Glomerular visceral epithelial cell (primary cell): ENCODE measurements around the gene PIP5K1B.

Experiments used
- DNase-seq: peaks from one replicate; pipeline ENCODE4 v3.0.0-alpha.2; 2016; ENCODE audit errors: extremely low spot score

Gene PIP5K1B

DNA sequence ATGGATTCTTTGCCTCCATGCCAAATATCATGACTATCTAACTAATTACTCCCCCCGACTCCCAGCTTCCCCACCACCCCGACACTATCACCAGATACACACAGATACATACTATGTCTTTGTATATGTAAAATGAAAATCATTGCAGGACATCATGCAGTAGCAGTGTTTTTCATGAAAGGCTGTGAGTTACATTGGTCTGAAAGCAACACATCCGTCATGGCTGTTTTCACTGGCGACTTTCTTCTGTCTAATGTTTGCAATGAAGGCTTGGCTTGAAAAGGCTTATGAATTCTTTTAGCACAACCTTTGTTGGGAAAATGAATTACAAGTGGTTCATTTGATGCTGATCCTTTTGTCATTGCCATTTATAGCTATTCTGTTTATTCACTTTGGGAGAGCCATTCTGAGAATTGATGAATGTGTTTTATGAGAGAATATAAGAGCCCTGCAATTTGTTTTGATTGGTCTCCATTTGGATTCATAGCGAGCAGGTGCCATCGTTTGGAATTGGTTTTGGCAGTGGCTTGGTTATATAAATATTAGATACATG, 103.4 kb downstream of the PIP5K1B start:
- no peak for DNase-seq

GRCh38 chr9:68817079-68817875, 112.2 kb downstream of the PIP5K1B start:
- no peak for DNase-seq

DNA sequence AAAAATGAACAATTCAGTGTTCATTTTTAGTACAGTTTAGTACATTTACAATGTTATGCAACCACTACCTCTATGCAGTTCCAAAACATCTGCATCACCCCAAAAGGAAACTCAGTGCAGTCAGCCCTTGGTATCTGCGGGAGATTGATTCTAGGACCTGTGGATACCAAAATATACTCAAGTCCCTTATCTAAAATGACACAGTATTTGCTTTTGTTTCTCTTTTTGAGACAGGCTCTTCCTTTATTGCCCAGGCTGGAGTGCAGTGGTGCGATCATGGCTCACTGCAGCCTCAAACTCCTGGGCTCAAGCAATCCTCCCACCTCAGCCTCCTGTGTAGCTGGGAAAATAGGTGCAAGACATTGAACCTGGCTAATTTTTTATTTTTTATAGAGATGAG, 114.0 kb downstream of the PIP5K1B start:
- no peak for DNase-seq

DNA sequence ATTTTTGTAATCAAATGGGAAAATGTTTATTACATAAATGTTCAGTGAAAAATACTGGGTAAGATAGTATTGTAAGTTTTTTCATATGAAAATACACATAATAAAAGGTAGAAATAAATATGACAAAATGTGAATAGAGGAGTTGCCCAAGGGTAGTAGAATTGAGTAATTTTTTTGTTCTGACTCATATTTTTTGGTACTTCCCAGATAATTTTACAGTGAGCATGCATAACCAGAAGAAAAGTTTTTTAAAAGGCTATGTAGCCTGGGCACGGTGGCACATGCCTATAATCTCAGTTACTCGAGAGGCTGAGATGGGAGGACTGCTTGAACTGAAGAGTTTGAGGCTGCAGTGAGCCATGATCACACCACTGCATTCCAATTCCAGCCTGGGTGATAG, 116.9 kb downstream of the PIP5K1B start:
- no peak for DNase-seq

DNA sequence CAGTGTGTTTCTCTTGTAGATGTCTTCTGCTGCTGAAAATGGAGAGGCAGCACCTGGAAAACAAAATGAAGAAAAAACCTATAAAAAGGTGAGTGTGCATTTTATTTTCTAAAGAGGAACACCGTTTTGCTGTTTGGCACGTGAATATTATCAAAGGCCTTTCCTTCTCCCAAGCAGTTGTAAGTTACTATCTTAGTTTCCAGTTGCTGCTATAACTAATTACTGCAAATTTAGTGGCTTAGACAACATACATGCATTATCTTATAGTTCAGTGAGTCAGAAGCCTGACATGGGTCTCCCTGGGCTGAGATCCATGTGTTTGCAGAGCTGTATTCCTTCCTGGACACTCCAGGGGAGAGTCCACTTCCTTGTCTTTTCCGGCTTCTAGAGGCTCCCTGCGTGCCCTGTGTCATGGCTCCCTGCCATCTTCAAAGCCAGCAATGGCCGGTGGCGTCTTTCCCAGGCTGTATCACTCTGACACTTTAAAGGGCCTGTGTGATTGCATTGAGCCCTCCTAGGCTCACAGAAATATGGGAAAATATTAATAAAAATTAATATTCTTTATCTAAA, 117.6 kb downstream of the PIP5K1B start:
- DNase-seq: no peak

DNA sequence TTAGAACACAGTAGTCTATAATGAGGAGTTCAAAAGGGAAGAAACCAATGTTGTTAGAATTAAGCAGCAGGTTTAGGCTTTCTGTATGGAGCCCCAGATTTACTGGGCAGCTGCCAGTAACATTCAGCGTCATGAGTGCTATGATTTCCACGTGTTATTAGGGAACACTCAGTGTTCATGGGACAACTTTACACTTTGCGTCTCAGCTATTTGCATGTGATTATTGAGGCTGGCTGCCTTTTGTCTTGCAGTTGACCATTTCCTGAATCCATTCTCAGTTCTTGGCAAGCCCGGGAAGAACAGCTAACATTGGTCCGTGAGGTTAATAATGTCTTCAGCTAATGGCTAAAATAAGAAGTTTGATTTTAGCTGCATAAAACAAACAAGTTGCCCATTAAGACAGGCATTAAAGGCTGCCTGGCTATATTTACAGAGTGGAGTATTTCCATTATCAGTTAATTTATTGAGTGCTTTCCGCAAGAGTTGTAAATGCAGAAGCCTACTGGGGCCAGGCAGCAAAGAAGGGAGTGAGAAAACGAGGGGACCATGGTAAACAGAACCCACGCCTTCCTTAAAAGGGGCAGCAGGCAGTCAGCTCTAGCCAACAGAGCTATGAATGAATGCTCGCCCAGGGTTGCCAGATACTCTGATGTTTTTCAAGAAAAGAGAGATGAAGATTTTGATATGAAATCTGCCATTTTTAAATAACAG, 120.9 kb downstream of the PIP5K1B start:
- no peak for DNase-seq

- no peak for DNase-seq
Observed at GRCh38 chr9:68827837-68828744, 123.1 kb downstream of the PIP5K1B start.

- DNase-seq: no peak
Observed at GRCh38 chr9:68832101-68832500, 127.1 kb downstream of the PIP5K1B start.

DNA sequence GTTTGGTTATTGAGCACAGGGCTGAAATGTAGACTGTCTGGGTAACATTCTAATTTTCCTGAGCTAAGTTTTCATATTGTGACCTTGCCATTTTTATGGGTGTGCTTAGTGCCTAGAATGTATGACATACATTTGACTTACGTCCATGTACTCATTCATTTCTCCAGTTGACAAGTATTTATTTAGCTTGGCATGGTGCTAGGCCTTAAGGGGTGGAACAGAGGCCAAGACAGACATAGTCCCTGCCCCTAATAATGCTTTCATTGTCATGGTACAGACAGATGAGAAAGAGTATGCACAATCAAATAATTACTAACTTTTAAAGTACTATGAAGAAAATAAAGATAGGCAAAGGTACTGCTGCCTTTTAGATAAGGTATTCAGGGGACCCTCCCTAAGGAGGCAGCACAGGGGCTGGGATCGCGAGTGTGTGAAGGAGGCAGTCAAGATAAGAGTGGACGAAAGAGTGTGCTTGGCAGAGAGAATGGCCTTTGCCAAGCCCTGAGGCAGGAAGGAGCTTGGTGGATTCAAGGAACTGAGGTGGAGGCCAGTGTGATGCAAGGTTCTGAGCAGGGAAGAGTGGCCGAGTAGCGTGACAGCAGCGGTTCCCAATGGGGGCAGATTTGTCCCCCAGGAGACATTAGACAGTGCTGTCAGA, 128.0 kb downstream of the PIP5K1B start:
- DNase-seq: no peak

GRCh38 chr9:68834931-68835520, 130.0 kb downstream of the PIP5K1B start:
- no peak for DNase-seq

DNA sequence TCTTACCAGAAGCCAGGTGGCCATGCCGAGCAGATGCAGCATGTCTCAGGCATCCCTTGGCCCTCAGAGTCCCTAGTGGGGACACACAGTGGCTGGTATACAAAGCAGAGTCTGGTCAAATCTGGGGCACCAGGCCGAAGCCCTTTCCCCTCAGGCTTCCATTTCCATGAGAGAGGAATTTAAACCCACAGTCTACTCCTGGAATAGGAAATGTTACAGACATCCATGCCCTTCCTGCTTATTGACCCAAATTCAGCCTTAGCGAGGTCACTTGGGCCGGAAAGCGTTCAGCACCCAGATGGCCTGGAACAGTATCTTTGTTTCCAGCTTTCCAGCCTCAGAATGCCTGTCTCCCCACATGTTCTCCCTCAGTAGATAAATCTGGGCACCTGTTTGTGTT, 131.7 kb downstream of the PIP5K1B start:
- no peak for DNase-seq

- DNase-seq: no peak
Observed at GRCh38 chr9:68838245-68838644, 133.2 kb downstream of the PIP5K1B start.

DNA sequence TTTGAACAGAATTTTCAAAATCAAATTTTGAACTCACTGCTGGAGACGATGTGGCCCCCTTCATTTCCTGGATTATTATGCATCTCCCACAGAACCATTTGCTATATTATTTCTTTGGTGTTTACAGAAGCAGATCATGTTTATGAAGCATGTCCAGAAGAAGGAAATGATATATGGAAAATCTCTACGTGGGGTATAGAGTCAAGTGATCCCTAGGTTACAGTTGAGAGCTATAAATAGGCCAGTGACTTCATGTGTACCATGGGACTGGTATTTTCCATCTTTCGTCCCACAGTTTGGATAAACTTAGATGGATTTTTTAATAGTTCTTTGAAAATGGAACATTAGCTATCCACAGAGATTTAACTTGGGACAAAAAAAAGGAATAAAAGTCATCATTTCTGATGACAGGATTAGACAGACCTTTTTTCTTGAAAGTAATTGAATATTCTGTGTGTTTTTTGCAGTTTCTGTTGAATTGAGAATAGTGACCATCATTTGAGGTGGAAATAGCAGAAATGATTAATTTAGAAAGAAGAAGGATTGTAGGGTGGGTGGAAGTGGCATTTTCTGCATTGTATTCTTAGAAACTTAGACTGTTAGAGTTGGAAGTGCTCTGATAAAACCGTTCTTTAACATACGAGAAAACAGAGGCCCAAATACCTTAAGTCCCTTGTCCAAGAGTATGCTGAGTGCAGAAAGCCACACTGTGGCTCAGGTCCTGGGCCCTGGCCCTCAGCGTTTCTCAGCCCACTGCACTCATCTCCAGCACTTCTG, 136.4 kb downstream of the PIP5K1B start:
- no peak for DNase-seq

- no peak for DNase-seq
Observed at GRCh38 chr9:68842568-68842967, 137.5 kb downstream of the PIP5K1B start.

GRCh38 chr9:68843239-68843638, 138.2 kb downstream of the PIP5K1B start:
- DNase-seq: no peak

- no peak for DNase-seq
Observed at GRCh38 chr9:68844157-68844556, 139.1 kb downstream of the PIP5K1B start.

DNA sequence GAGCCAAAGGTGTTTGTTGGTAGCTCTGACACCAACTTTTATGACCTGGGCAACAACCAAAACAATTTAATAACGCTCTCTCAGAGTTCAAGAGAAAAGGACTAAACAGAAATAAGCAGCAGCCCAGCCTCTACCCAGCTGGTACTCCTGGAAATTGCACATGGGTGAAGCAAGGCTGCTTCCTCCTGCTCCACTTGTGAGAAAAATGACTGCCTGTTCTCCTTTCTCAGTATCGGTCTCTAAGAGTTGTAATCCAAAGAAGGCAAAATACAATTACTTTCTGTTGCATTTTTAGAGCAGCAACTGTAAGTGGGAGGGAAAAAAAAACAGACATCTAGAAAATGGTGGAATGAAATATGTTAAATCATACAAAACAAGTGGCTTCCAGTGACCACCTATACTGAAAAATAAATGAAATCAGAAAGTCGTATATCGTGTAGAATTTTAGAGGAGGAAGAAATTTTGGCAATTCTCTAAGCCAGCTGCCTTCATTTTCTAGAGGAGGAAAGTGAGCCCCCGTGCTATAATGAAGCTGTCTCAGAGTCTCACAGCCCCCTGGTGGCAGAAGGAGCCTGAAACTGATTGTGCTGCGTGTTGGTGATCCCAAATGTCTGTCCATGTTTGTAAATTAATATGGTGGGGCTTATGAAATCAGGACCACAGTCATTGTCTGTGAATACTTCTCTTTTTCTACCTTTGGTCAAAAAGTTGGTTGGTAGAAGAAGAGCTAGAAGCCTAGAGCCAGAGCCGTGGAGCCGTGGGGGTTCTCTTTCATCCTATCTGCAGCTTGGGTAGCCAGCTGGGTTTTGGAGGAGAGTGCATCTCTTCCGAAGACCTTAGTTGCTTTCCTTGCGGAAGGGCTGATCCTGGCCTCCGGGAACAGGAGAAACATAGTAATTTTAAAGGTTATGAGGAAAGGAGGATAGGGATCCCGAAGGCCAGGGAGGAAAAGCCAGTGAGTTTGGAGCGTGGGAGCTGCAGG, 139.9 kb downstream of the PIP5K1B start:
- peak; percentile 4 for DNase-seq

DNA sequence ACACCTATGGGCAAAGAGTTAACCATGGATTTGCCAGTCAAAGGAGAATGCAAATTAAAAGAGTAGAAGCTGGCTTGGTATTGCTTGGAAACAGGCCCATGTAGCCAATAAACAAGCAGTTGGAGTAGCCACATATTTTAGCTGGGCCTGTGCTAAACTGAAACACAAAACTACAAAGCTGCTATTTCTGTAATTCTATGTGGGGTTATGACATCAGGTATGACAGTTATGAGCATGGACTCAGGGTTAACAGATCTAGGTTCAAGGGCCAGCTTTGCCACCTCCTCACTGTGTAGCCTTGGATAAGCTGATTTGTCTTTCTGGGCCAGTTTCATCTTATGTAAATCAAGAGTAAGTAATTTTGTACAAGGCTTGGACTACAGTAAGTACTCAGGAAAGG, 142.7 kb downstream of the PIP5K1B start:
- DNase-seq: no peak

GRCh38 chr9:68851657-68852056, 146.6 kb downstream of the PIP5K1B start:
- no peak for DNase-seq
